Daoy (cell line): Measurements from ENCODE around the gene IRAK2. TPM values are rescaled to one million over a fixed set of nuclear protein-coding genes. Genes with fewer than 3 reads are reported as not detected.

ENCODE experiments used
- DNase-seq: peaks from one replicate; pipeline ENCODE4 v3.0.0-alpha.2; 2015; ENCODE audit warnings: low read depth
- total RNA-seq: library from RNA; depleted of rRNA; stranded (reverse); fragments of >200 nt; shearing (Covaris generic); gene quantifications from 2 replicates; pipeline ENCODE4 v1.2.3, GENCODE V29; 2014; rRNA removed

Gene IRAK2
- total RNA-seq, 1 experiment from 2014 or later, result 12.7 TPM

GRCh38 chr3:10280571-10280970, 115.9 kb downstream of the IRAK2 start:
- DNase-seq, result no peak

DNA sequence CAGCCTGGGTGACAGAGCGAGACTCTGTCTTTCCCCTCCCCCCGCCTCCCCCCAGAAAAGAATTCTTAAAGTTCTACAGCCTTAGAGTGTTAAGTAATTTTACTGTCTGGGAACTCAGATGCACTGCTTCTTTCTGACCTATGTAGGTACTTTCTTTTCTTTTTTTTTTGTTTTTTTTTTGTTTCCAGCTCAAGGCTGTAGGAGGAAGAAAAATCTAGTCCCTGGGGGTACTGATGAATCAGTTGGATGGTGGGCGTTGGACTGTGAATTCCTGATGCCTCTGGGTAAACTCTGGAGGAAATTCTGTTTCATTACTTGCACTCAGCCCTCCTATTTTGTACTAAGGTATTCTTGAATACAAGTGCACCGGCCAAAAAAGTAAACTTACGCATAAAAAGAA, 117.2 kb downstream of the IRAK2 start:
- no peak for DNase-seq

GRCh38 chr3:10283638-10284037, 118.9 kb downstream of the IRAK2 start:
- DNase-seq, result no peak

- DNase-seq, result no peak
These were observed 119.8 kb downstream of the IRAK2 start for GRCh38 chr3:10284496-10284895.

DNA sequence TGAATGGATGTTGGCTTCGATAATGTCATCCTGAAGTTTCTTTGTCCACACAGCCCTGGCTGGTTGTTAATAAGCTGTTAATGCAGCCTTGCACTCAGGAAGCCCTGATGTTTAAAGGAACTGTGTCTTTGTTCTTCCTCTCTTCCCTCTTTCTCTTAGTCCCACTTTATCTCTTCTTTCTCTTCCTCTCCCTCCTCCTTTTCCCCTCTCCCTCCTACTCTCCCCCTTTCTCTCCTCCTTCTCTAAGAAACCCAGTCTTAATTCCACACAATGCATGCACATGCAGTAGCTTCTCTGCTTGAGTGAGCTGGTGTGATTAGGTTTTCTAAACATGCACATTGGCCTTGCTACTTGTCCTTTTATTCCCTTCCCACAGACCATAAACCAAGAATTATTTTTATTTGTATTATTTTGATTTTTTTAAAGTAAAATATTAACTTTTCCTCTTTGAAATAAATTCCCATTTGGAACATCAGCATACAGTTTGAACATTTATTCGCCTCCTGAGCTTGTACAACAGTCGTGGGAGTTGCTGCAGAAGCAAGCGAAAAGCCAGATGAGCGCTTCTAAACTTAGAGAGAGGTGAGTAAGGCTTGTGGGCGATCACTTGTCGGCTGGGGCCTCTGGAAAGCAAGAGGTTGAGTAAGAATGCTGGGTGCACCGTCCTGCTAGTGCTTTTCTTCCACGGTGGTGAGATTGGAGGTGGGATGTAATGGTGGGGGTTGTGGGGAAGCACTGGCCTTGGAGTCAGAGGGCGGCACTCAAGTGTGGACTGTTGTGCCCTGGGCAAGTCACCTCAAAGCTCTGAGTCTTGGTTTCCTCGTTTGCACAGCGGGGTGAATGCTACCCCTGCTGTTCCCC, 120.8 kb downstream of the IRAK2 start:
- no peak for DNase-seq

DNA sequence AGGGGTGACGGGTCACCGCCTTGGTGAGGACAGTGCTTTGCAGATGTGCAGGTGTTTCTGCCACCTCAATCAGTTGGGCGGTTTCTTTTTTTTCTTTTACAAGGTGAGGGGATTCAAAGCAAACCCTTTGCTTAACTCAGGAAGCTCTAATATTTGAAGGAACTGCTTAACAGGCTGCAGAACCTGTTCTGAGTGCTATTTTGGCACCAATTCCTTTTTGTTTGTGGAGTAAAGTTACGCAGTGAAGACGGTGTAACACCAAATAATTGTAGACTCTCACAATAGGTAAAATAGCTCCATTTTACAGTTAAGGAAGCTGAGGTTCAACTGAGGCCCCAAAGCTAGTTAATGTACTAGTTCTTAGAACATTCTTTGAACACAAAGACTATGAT, 121.4 kb downstream of the IRAK2 start:
- DNase-seq, result no peak

GRCh38 chr3:10286596-10287295, 122.0 kb downstream of the IRAK2 start:
- peak; percentile 83 for DNase-seq

GRCh38 chr3:10287936-10288574, 123.3 kb downstream of the IRAK2 start:
- DNase-seq, result no peak

GRCh38 chr3:10288575-10288960, 123.8 kb downstream of the IRAK2 start:
- DNase-seq, result no peak

DNA sequence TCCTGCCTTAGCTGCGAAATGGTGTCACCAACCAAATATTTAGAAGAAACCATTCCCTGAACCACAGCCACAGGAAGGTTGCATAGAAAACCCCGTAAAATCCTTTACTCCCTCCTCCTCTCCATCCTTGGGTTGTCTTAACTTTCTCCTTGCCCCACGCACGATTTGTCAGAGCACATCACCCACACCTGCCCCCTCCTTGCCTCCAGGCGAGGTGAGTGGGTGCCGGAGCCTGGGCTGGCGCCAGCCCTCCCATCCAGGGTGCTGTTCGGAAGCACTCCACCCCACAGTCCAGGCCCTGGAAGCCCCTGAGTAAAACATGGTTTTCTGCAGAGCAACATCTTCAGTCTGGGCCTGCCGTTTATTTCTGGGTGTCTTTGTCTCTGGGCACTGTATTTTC, 124.4 kb downstream of the IRAK2 start:
- DNase-seq, result no peak

- DNase-seq, result no peak
These were observed 125.2 kb downstream of the IRAK2 start for GRCh38 chr3:10289787-10290355.

DNA sequence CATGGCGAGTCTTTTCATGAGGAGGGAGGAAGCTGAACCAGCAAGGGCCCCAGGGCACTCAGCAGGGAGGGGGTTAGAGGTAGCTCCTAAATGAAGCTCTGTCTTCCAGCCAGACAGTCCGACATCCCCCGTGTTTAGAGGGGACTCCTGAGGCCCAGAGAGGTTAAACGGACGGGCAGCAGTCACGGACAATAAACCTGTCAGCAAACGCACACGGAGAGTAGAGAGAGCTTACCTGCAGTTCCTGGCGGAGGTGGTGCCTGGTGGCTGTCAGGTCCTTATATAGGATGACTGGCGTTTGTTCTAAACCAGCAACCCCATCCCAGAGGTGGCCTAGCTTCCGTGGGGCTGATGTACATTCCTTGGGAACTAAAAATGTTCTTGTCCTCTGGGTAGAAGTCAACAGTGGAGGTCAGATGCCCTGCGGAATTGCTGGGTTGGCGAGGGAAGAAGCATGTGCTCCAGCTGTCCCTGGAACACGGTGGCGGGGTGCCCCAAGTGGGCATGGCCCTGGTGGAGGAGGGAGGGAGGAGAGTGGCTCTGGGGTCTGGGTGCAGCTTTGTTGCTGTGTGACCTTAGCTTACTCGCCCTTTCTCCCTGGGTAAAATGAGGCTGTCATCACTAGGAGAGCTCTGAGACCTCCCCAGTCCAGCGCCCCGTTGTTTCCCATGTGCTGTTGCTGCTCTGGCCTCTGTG, 125.9 kb downstream of the IRAK2 start:
- no peak for DNase-seq

- no peak for DNase-seq
These were observed 126.9 kb downstream of the IRAK2 start for GRCh38 chr3:10291641-10292040.

DNA sequence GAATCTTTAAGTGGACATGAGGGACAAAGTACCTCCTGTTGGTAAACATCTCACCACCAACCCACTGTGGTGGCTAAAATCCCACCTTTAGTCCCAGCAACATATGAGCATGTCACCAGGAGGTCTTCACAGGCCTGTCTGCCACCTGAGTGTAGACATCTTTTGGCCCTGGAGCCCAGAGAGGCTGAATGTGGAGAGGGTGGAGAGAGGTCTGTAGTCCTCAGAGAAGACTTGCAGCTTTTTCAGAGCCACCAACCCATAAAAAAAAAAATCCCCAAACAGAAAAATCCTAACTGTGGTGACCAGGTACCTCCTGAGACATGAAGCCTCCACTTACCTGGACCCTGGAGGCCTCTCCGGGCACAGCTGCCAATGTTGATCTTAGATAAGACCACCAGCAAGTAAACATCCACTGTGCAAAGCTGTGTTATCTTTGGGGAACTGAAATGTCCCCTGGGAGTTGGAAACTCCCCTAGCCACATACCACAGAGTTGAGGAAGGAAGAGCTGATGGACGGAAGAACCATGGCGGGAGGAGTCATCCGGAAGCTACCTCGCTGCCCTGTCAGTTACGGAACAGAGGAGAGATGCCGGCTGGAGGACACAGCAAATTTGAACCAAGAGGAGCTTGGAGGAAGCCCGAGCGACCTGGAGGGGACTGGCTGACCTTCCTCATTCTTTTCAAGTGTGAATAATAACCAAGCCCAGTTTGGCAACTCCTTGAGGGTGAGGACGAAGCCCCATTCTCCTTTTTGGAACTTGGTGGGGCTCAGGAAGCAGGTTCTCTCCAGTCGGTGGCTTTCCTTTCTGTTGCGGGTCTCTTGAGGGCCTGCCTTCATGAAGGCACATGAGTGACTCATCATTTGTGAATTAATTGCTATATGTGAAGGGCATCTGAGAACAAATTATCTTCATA, 128.0 kb downstream of the IRAK2 start, which contains the start of gene GHRL:
TSS of gene GHRL (minus strand) at position 443 of the 915 bp plus-strand sequence. CDS start 2,767 bp downstream, outside the sequence.
- DNase-seq, result peak; percentile 37

Other genes starting within 250 kb of the IRAK2 start
- gene IL17RC, start 247.8 kb upstream of the IRAK2 start, total RNA-seq, result 6.7 and 9.5 TPM in 2 replicates
- gene CRELD1, start 231.1 kb upstream of the IRAK2 start, total RNA-seq, result 9.9 and 12.4 TPM in 2 replicates
- 0.46 and 0.57 TPM in 2 replicates for gene PRRT3, start 212.5 kb upstream of the IRAK2 start, total RNA-seq
- gene EMC3, start 178.1 kb upstream of the IRAK2 start, total RNA-seq, result 37.7 and 57.8 TPM in 2 replicates
- gene FANCD2, start 138.5 kb upstream of the IRAK2 start, total RNA-seq, result 48.5 and 51.9 TPM in 2 replicates
- not detected in 2 replicates for gene FANCD2OS, start 56.7 kb upstream of the IRAK2 start, total RNA-seq
- 52.3 and 59.0 TPM in 2 replicates for gene BRK1, start 49.2 kb upstream of the IRAK2 start, total RNA-seq
- 23.8 and 25.0 TPM in 2 replicates for gene VHL, start 23.1 kb upstream of the IRAK2 start, total RNA-seq
- gene TATDN2, start 83.5 kb downstream of the IRAK2 start, total RNA-seq, result 5.0 and 5.9 TPM in 2 replicates
- gene GHRL, start 128.0 kb downstream of the IRAK2 start, total RNA-seq, result not detected in 2 replicates
- gene SEC13, start 156.2 kb downstream of the IRAK2 start, total RNA-seq, result 119 and 137 TPM in 2 replicates